DMS79 (cell line): ENCODE data around the gene OR2V1.
"Not testable (repeated sequence)": the region's sequence is repeated elsewhere in the genome, so short reads cannot be mapped to it uniquely, and the experiment has no call there.

Experiments
- DNase-seq: peaks from one replicate; lab custom pipeline; 2025; lab: John Stamatoyannopoulos, UW

OR2V1 gene

GRCh38 chr5:181101930-181102674, 28.9 kb downstream of the OR2V1 start:
- not testable (repeated sequence) for DNase-seq

- not testable (repeated sequence) for DNase-seq
Measured at GRCh38 chr5:181101030-181101641, 29.8 kb downstream of the OR2V1 start.

DNA sequence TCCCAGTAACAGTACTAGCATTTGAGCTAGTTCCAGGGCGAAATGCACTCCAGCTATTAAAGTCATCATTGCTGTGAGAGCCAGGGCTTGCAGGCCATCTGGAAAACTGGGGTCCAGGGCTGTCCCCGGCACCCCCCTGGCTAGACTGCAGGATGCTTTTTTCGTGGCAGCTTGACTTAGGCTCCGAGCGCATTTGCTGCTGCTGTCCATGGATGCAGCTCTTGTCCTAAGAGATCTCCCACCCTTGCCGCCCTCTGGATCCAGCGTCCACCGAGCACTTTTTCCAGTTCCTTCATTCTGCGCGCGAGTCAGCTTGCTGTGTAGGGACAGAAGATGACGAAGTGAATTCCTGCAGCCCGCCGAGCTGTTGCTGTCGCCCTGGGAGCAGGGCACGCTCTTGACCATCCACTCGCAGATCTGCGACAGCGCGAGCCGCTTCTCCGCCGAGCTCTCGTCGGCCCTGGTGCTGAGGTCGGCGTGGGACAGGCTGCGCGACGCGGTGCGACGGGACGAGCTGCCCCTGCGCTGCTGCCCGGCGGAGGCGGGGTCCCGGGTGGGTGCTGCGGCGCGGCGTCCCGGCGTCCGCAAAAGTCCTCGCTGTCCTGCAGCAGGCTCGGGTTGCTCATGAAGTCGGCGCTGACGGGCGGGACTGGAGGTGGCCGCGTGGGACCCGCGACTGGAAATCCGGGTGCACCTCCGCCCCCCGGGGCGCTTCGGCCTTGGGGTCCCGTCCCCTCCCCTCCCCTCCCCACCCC, 30.7 kb downstream of the OR2V1 start:
- DNase-seq = no peak

- no peak for DNase-seq
Measured at GRCh38 chr5:181099602-181100086, 31.3 kb downstream of the OR2V1 start.

DNA sequence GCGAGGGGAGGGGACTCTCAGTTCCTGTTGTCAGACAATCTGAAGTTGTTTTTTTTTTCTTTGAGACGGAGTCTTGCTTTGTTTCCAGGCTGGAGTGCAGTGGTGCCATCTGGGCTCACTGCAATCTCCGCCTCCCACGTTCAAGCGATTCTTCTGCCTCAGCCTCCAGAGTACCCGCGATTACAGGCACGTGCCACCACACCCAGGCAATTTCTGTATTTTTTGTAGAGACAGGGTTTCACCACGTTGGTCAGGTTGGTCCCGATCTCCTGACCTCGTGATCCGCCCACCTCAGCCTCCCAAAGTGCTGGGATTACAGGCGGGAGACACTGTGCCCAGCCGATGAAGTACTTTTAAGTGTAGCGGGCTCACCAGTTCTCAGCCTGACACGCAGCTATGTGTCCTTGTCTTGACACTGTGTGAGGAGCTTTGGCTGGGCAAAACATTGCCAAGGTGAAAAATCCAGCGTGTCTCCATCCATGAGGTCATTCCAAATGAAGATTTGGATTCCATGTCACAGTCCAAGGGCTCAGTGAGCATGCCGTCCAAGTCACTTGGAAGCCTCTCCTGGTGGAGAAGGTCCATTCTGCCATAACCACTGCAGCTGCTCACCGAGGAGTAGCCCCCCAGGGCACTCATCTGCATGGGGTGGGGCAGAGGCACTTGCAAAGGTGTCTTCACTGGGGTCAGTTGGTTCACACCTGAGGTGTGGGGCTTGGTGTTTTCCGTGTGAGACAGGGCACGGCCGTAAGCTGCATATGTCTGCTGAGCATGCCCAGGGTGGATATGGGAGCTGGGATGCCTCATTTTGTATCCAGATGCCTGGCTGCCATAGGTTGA, 32.0 kb downstream of the OR2V1 start:
- DNase-seq = no peak

GRCh38 chr5:181097759-181098491, 33.0 kb downstream of the OR2V1 start:
- not testable (repeated sequence) for DNase-seq

DNA sequence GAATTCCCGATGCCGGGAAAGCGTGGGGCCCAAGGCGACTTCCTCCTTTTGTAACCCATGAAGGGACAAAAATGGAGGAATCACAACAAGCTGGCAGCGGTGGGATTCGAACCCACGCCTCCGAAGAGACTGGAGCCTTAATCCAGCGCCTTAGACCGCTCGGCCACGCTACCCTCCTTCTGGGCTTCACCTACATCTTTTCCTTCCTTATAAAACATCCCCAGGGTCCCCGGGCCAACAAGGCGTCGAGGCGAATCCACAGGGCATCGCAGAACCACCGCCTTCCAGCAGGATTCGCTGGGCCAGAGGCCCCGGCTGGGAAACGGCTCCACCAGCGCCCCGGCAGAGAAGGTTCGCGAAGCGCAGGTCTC, 33.6 kb downstream of the OR2V1 start:
- DNase-seq = not testable (repeated sequence)

- not testable (repeated sequence) for DNase-seq
Measured at GRCh38 chr5:181096721-181097382, 34.1 kb downstream of the OR2V1 start.

- DNase-seq = not testable (repeated sequence)
Measured at GRCh38 chr5:181095162-181095561, 35.8 kb downstream of the OR2V1 start.

GRCh38 chr5:181092428-181092827, 38.5 kb downstream of the OR2V1 start:
- DNase-seq = no peak

- no peak for DNase-seq
Measured at GRCh38 chr5:181088289-181088688, 42.7 kb downstream of the OR2V1 start.

DNA sequence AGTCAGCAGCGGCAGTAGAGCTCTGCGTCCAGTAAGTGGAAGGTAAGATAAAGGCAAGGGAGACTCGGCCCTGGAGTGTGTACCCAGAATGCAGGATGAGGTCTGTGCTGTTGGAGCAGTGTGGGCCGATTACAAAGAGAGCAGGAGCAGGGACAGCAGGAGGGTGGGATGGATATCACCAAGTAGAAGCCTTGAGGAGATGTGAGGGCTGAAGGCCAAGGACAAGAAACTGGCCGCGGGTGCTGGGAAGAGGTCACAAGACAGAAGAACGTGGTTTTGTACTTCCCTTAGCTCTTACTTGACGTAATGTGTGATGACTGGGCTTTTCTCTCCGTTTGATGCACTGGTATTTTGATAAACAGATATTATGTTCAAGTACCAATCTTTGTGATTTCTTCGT, 43.7 kb downstream of the OR2V1 start:
- no peak for DNase-seq

DNA sequence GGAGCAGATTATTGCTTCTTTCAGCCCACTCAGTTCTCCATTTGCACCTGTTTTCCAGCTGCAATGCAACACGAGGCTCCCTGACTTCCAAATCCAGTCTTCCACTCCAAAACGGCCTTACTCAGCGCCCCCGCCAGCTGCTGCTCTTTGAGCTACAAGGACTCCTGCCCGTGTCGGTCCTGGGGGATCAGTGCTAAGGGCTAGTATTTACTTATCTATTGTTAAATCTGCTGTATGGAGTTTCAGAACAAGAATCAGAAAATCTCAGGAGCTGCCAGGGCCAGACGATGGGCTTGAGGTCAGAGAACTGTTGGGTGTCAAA, 44.1 kb downstream of the OR2V1 start:
- DNase-seq = no peak

GRCh38 chr5:181086026-181086883, 44.7 kb downstream of the OR2V1 start:
- DNase-seq = no peak

- DNase-seq = no peak
Measured at GRCh38 chr5:181084621-181085195, 46.3 kb downstream of the OR2V1 start.

- DNase-seq = no peak
Measured at GRCh38 chr5:181081989-181082388, 49.0 kb downstream of the OR2V1 start.

DNA sequence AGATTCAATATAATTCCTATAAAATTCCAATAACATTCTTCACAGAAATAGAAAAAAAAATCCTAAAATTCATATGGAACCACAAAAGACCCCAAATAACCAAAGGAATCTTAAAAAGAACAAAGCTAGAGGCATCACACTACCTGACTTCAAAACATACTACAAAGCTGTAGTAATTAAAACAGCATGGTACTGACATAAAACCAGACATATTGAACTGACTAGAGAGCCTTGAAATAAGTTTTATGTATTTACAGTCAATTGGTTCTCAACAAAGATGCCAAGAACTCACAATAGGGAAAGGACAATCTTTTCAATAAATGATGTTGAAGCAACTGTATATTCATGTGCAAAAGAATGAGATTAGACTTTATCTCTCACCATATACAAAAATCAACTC, 54.0 kb downstream of the OR2V1 start:
- no peak for DNase-seq
